GM06990 (cell line): ENCODE measurements around the gene MKRN2.

Experiments
- DNase-seq: peaks from one replicate; pipeline ENCODE4 v3.0.0-alpha.2; 2011; ENCODE audit not compliant: insufficient read length; ENCODE audit errors: extremely low read depth
- H3K27me3 ChIP-seq: replicated peaks from 2 replicates; pipeline ENCODE4 v1.6.0; 2011; ENCODE audit warnings: low read length; ENCODE audit not compliant: control insufficient read depth, insufficient read depth
- H3K36me3 ChIP-seq: 2 replicates; pipeline ENCODE4 v1.5.1; 2011; ENCODE audit warnings: low read length; ENCODE audit not compliant: control insufficient read depth, insufficient read depth
- H3K4me3 ChIP-seq: replicated peaks from 2 replicates; pipeline ENCODE4 v1.5.1; 2011; ENCODE audit warnings: low read depth, mild to moderate bottlenecking, control low read depth, low read length
- CTCF ChIP-seq: IDR thresholded peaks from 2 replicates; pipeline ENCODE4 v1.5.1; 2011; ENCODE audit warnings: low read length, control low read depth, mild to moderate bottlenecking, inconsistent platforms; ENCODE audit not compliant: insufficient read depth, poor library complexity, severe bottlenecking

Gene MKRN2

GRCh38 chr3:12544652-12545472, 12.0 kb upstream of the MKRN2 start:
- no peak for DNase-seq
- no peak for TF ChIP-seq CTCF
- H3K36me3 ChIP-seq: no peaks in the 10 kb centered on the region; the same call in none of the 2 replicates
- H3K4me3 ChIP-seq: no peak overlapping the region
- H3K27me3 ChIP-seq: no peaks in the 10 kb centered on the region

- no peaks in the 10 kb centered on the region for H3K27me3 ChIP-seq
- no peaks in the 10 kb centered on the region; the same call in 1 of the 2 replicates for H3K36me3 ChIP-seq
- no peak within 1 kb of the TSS for H3K4me3 ChIP-seq
- DNase-seq: no peak
- TF ChIP-seq CTCF: no peak
Observed at GRCh38 chr3:12545473-12545791, 11.5 kb upstream of the MKRN2 start, which contains the start of gene MKRN2OS. Gene MKRN2OS (minus strand): TSS chr3:12545499. CDS start chr3:12545464, 35 bp downstream.

- DNase-seq: no peak
- no peak for TF ChIP-seq CTCF
- H3K27me3 ChIP-seq: no peaks in the 10 kb centered on the region
- H3K4me3 ChIP-seq: no peak overlapping the region
- H3K36me3 ChIP-seq: no peaks in the 10 kb centered on the region
Observed at GRCh38 chr3:12549971-12550760, 6.7 kb upstream of the MKRN2 start.

GRCh38 chr3:12553921-12554391, 2.9 kb upstream of the MKRN2 start:
- DNase-seq: peak; percentile 54
- no peaks in the 10 kb centered on the region for H3K36me3 ChIP-seq
- no peaks in the 10 kb centered on the region for H3K27me3 ChIP-seq
- no peak for TF ChIP-seq CTCF
- H3K4me3 ChIP-seq: peak overlapping the region; percentile 68

GRCh38 chr3:12556314-12556689, 585 bp upstream of the MKRN2 start:
- DNase-seq: no peak
- no peaks in the 10 kb centered on the region for H3K36me3 ChIP-seq
- peak overlapping the region; percentile 92 for H3K4me3 ChIP-seq

More at GRCh38 chr3:12556314-12556689, 585 bp upstream of the MKRN2 start:
- TF ChIP-seq CTCF: no peak
- no peaks in the 10 kb centered on the region for H3K27me3 ChIP-seq
